HG02642 (cell line): ENCODE results near the gene NOP9.
A peak's percentile ranks its signal among the peaks of the same experiment; 100 is the strongest.

Experiments
- ATAC-seq: cut with Tn5 transposase; IDR thresholded peaks from one replicate; pipeline ENCODE4 v1.9.1; 2021; ENCODE audit warnings: mild to moderate bottlenecking; ENCODE audit not compliant: unreplicated experiment, poor library complexity

The NOP9 gene

GRCh38 chr14:24307156-24307574, 7.5 kb downstream of the NOP9 start:
- no peak for ATAC-seq

GRCh38 chr14:24307575-24308341, 8.1 kb downstream of the NOP9 start, which contains the start of gene CIDEB:
Gene CIDEB (minus strand): TSS chr14:24307977. CDS start chr14:24307858, 119 bp downstream.
- ATAC-seq, result peak; percentile 24

- no peak for ATAC-seq
These were observed 8.9 kb downstream of the NOP9 start for GRCh38 chr14:24308342-24309124.

- no peak for ATAC-seq
These were observed 10.1 kb downstream of the NOP9 start, which contains the start of gene LTB4R2 for GRCh38 chr14:24309538-24310264. Gene LTB4R2 (plus strand): TSS chr14:24310140. CDS start chr14:24310665, 525 bp downstream.

- no peak for ATAC-seq
These were observed 10.6 kb downstream of the NOP9 start for GRCh38 chr14:24310265-24310645.

GRCh38 chr14:24310646-24311604, 11.3 kb downstream of the NOP9 start, which contains the start of gene LTB4R:
Gene LTB4R (plus strand): TSS chr14:24311502. CDS start chr14:24315652, 4,150 bp downstream.
- peak; percentile 73 for ATAC-seq

- ATAC-seq, result no peak
These were observed 12.4 kb downstream of the NOP9 start for GRCh38 chr14:24311837-24312615.

GRCh38 chr14:24312736-24313507, 13.3 kb downstream of the NOP9 start:
- ATAC-seq, result no peak

- ATAC-seq, result no peak
These were observed 14.3 kb downstream of the NOP9 start for GRCh38 chr14:24313913-24314312.

GRCh38 chr14:24314377-24315193, 14.9 kb downstream of the NOP9 start:
- ATAC-seq, result no peak

GRCh38 chr14:24315243-24315806, 15.7 kb downstream of the NOP9 start:
- no peak for ATAC-seq

GRCh38 chr14:24315807-24316596, 16.4 kb downstream of the NOP9 start:
- ATAC-seq, result no peak

GRCh38 chr14:24316597-24316950, 16.9 kb downstream of the NOP9 start:
- no peak for ATAC-seq

GRCh38 chr14:24317141-24317928, 17.7 kb downstream of the NOP9 start:
- ATAC-seq, result no peak

GRCh38 chr14:24321212-24321975, 21.7 kb downstream of the NOP9 start:
- no peak for ATAC-seq
